ENCODE results near the gene KLHDC7B.

The KLHDC7B gene

DNA sequence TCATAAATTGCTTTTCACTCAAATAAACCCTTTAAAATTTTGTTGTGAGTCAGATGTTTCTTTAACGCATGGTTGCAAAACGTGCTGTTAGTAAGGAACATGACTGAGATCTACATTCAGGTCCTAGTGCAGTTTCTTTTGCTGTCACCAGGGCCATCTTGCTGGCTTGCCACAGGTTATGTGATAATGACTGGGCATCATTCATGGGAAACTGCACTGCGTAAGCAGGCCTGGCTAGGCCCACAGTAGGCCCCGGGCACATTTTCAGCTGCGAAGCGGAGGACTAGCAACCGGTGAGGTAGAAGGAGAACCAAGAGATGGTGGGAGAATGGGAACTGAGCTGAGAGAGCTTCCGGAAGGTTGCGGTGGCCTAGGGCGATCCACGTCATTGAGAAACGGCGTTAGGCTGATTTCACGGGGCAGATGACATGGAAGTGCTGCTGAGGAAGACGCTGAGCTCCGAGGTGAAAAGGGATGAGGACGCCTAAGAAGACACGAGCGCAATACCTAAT, 3.2 kb upstream of the KLHDC7B start:
- Mint-ChIP-seq H3K9me3 (peaks cover 2% of the 10 kb centered on the region), H3K36me3 (peaks cover 2% of the 10 kb centered on the region), H3K4me3 (peak overlapping the region; percentile 73), H3K4me1 (peaks cover 25% of the 10 kb centered on the region), H3K27ac (peak overlapping the region; percentile 100), H3K27me3 (no peaks in the 10 kb centered on the region)
- ATAC-seq (ENCODE audit: low read depth) (peak; percentile 10), DNase-seq (ENCODE audit: low spot score in 2 of 2) (peak in 1 of 2 donors; percentile 23)

GRCh38 chr22:50544078-50544745, 1.5 kb upstream of the KLHDC7B start:
- Mint-ChIP-seq H3K27me3 (no peaks in the 10 kb centered on the region), H3K4me3 (peak overlapping the region; percentile 75), H3K36me3 (no peaks in the 10 kb centered on the region), H3K9me3 (no peaks in the 10 kb centered on the region), H3K4me1 (peaks cover 18% of the 10 kb centered on the region), H3K27ac (peak overlapping the region; percentile 91)
- ATAC-seq (ENCODE audit: low read depth) (peak; percentile 54), DNase-seq (ENCODE audit: low spot score in 2 of 2) (peak; percentile 83 to 86)

- H3K27me3 Mint-ChIP-seq, result no peaks in the 10 kb centered on the region
- H3K4me3 Mint-ChIP-seq, result peak overlapping the region; percentile 75
- ATAC-seq (ENCODE audit: low read depth), result no peak
- H3K36me3 Mint-ChIP-seq, result no peaks in the 10 kb centered on the region
- H3K4me1 Mint-ChIP-seq, result peaks cover 17% of the 10 kb centered on the region
- DNase-seq (ENCODE audit: low spot score in 2 of 2), result no peak
- peak overlapping the region; percentile 91 for H3K27ac Mint-ChIP-seq
- H3K9me3 Mint-ChIP-seq, result no peaks in the 10 kb centered on the region
These were observed 899 bp upstream of the KLHDC7B start for GRCh38 chr22:50544746-50545253.

DNA sequence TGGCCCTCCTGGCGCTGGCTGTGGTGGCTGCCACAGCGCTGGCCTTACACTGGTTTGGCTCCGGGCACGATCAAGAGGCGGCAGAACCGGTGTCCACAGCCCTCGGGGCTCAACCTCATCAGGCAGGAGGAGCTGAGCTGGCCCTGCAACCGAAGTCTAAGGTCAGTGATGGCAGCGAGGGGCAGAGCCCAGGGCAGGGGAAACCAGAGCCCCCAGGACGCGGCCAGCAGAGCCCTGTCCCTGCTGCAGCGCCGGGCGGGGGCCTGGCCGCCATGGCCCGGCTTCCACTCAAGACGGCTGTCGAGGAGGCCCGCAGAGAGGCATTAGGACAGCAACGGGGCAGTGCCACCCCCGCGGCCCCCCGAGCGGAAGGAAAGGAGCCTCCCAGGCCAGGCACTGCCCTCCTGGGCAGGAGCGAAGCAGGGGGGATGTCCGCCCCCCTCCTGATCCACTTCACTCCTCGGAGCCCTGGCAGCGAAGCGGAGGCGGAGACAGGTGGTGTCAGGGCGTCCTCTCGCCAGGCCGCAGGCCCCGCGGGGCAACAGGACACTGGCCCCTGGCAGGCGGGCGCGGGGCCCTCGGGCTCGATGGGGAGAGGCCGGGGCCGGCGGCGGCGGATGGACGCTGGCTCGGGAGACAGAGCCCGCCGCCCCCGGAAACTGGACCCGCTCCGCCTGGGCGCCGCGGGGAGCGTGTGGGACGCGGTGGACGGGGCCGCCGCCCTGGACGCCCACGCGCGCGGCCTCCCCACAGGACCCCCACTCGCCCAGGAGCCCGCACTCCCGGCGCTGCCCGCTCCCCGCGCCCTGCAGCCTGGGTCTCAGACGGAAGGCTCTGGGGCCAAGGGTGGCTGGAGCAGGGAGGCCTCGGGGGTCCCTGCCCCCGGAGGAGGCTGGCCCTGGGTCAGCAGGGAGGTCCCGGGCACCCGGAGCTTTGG, 895 bp downstream of the KLHDC7B start:
- H3K27me3 Mint-ChIP-seq, result no peaks in the 10 kb centered on the region
- H3K36me3 Mint-ChIP-seq, result no peaks in the 10 kb centered on the region
- ATAC-seq (ENCODE audit: low read depth) (no peak), DNase-seq (ENCODE audit: low spot score in 2 of 2) (no peak)
- H3K4me3 Mint-ChIP-seq, result no peak overlapping the region
- H3K9me3 Mint-ChIP-seq, result no peaks in the 10 kb centered on the region
- H3K27ac Mint-ChIP-seq, result no peak overlapping the region
- peaks cover 15% of the 10 kb centered on the region for H3K4me1 Mint-ChIP-seq

DNA sequence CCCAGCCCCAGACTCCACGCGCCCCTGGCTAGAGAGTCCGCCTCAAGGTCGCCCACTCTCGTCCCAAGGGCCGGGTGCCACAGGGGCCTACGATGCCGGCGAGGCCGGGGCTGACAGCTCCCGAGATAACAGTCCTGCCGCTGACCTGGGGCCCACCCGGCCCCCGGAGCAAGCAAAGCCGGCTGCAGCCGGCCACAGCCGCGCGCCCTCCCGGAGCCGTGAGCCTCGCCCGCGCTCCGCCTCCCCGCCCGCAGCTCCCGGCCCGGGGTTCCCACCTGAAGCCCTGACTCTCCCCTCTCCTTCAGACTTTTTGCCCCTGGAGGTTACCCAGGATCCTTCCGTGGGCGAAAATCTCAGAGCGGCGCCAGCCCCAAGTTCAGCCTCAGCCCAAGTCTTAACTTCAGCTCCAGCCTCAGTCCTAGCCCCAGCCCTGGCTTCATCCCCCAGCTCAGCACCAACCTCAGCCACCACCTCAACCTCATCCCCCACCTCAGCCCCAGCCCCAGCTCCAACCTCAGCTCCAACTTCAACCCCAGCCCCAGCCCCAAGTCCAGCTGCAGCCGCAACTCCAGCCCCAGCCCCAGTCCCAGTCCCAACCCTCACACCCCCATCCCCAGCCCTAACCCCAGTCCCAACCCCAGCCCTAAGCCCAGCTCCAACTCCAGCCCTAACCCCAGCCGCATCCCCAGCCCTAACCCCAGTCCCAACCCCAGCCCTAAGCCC, 1.7 kb downstream of the KLHDC7B start:
- Mint-ChIP-seq H3K9me3 (no peaks in the 10 kb centered on the region), H3K4me1 (peaks cover 13% of the 10 kb centered on the region), H3K36me3 (no peaks in the 10 kb centered on the region), H3K4me3 (peak overlapping the region; percentile 65), H3K27me3 (no peaks in the 10 kb centered on the region), H3K27ac (peak overlapping the region; percentile 83)
- ATAC-seq (ENCODE audit: low read depth), result no peak
- no peak for DNase-seq (ENCODE audit: low spot score in 2 of 2)

GRCh38 chr22:50548040-50548920, 2.6 kb downstream of the KLHDC7B start:
- Mint-ChIP-seq H3K4me3 (peak overlapping the region; percentile 64), H3K27ac (peak overlapping the region; percentile 83), H3K9me3 (no peaks in the 10 kb centered on the region), H3K27me3 (no peaks in the 10 kb centered on the region), H3K4me1 (peaks cover 10% of the 10 kb centered on the region), H3K36me3 (no peaks in the 10 kb centered on the region)
- ATAC-seq (ENCODE audit: low read depth) (peak; percentile 34), DNase-seq (ENCODE audit: low spot score in 2 of 2) (no peak)

GRCh38 chr22:50548921-50549790, 3.5 kb downstream of the KLHDC7B start:
- DNase-seq (ENCODE audit: low spot score in 2 of 2) (no peak), ATAC-seq (ENCODE audit: low read depth) (peak; percentile 12)
- Mint-ChIP-seq H3K36me3 (no peaks in the 10 kb centered on the region), H3K9me3 (no peaks in the 10 kb centered on the region), H3K27me3 (no peaks in the 10 kb centered on the region), H3K27ac (peak overlapping the region; percentile 50), H3K4me1 (peaks cover 10% of the 10 kb centered on the region), H3K4me3 (peak overlapping the region; percentile 77)

- DNase-seq (ENCODE audit: low spot score in 2 of 2) (no peak), ATAC-seq (ENCODE audit: low read depth) (no peak)
- Mint-ChIP-seq H3K27me3 (no peaks in the 10 kb centered on the region), H3K36me3 (no peaks in the 10 kb centered on the region), H3K9me3 (no peaks in the 10 kb centered on the region), H3K4me3 (peak overlapping the region; percentile 77), H3K27ac (peak overlapping the region; percentile 31), H3K4me1 (peaks cover 6% of the 10 kb centered on the region)
These were observed 4.7 kb downstream of the KLHDC7B start for GRCh38 chr22:50550395-50550794.

GRCh38 chr22:50551160-50551752, 5.6 kb downstream of the KLHDC7B start:
- Mint-ChIP-seq H3K4me3 (no peak overlapping the region), H3K27me3 (no peaks in the 10 kb centered on the region), H3K36me3 (no peaks in the 10 kb centered on the region), H3K9me3 (no peaks in the 10 kb centered on the region), H3K27ac (no peak overlapping the region), H3K4me1 (peaks cover 6% of the 10 kb centered on the region)
- DNase-seq (ENCODE audit: low spot score in 2 of 2), result no peak
- ATAC-seq (ENCODE audit: low read depth), result no peak

GRCh38 chr22:50553310-50553709, 7.6 kb downstream of the KLHDC7B start:
- ATAC-seq (ENCODE audit: low read depth), result no peak
- Mint-ChIP-seq H3K4me3 (no peak overlapping the region), H3K9me3 (no peaks in the 10 kb centered on the region)

DNA sequence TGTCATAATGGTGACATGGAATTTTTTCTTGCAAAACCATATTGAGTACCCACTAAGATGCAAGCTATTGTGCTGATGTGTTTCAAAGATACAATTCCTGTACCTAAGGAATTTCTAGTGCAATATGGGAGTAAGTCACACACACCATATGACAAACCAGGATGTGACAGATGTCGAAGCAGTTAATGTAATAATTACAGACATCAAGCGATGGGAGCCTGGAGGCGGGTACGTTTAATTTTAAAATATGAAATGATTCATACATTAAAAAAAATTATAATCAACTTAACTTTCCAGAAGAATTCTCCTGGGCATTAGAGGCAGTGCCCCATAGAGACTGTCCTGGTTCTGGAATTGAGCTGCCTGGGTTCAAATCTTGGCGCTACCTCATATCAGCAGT, 11.0 kb downstream of the KLHDC7B start:
- no peak overlapping the region for H3K27ac Mint-ChIP-seq
- H3K27me3 Mint-ChIP-seq, result no peaks in the 10 kb centered on the region
- H3K4me1 Mint-ChIP-seq, result peaks cover 7% of the 10 kb centered on the region
- no peak for ATAC-seq (ENCODE audit: low read depth)
- no peaks in the 10 kb centered on the region for H3K36me3 Mint-ChIP-seq
- DNase-seq (ENCODE audit: low spot score in 2 of 2), result no peak
- H3K9me3 Mint-ChIP-seq, result no peaks in the 10 kb centered on the region
- H3K4me3 Mint-ChIP-seq, result no peak overlapping the region

More at GRCh38 chr22:50553310-50553709, 7.6 kb downstream of the KLHDC7B start:
- Mint-ChIP-seq H3K27ac (no peak overlapping the region), H3K27me3 (no peaks in the 10 kb centered on the region), H3K36me3 (no peaks in the 10 kb centered on the region), H3K4me1 (peaks cover 6% of the 10 kb centered on the region)
- DNase-seq (ENCODE audit: low spot score in 2 of 2), result no peak

GRCh38 chr22:50560034-50560433, 14.3 kb downstream of the KLHDC7B start:
- Mint-ChIP-seq H3K27me3 (no peaks in the 10 kb centered on the region), H3K4me1 (peaks cover 16% of the 10 kb centered on the region)

More at GRCh38 chr22:50560034-50560433, 14.3 kb downstream of the KLHDC7B start:
- no peak overlapping the region for H3K4me3 Mint-ChIP-seq
- H3K9me3 Mint-ChIP-seq, result no peaks in the 10 kb centered on the region
- no peak for DNase-seq (ENCODE audit: low spot score in 2 of 2)
- no peak for ATAC-seq (ENCODE audit: low read depth)
- H3K27ac Mint-ChIP-seq, result no peak overlapping the region
- H3K36me3 Mint-ChIP-seq, result no peaks in the 10 kb centered on the region
